Neural cell (in vitro differentiated cells): ENCODE data around the gene HOPX. TPM values are rescaled to one million over a fixed set of nuclear protein-coding genes. Genes with fewer than 3 reads are reported as not detected.

Source experiments
- H2AFZ ChIP-seq: fragments of 200-600, 300-800 bp; sonication (generic), shearing (Covaris generic); 2 replicates; pipeline ENCODE4 v1.6.0; 2014; ENCODE audit warnings: low read depth, mild to moderate bottlenecking, antibody characterized with exemption, low read length, moderate library complexity
- H3F3A ChIP-seq: fragments of 200-600 bp; shearing (Covaris generic); 2 replicates; pipeline ENCODE4 v1.6.1; 2016; ENCODE audit warnings: mild to moderate bottlenecking, moderate library complexity, mixed read lengths, antibody characterized with exemption, low read length; ENCODE audit not compliant: insufficient read depth, poor library complexity, severe bottlenecking
- H3K27ac ChIP-seq: fragments of 200-600, 300-800 bp; sonication (generic), shearing (Covaris generic); 2 replicates; pipeline ENCODE4 v1.5.1; 2014; ENCODE audit warnings: mild to moderate bottlenecking, low read length, moderate library complexity
- H3K27me3 ChIP-seq: fragments of 300-800, 200-600 bp; sonication (generic), shearing (Covaris generic); 2 replicates; pipeline ENCODE4 v1.6.0; 2014; ENCODE audit warnings: mild to moderate bottlenecking, low read depth, low read length, moderate library complexity; ENCODE audit not compliant: insufficient read depth
- H3K36me3 ChIP-seq: fragments of 300-800, 200-600 bp; sonication (generic), shearing (Covaris generic); 2 replicates; pipeline ENCODE4 v1.5.1; 2014; ENCODE audit warnings: mild to moderate bottlenecking, antibody characterized with exemption, low read length, moderate library complexity; ENCODE audit not compliant: insufficient read depth
- H3K4me2 ChIP-seq: fragments of 300-800, 200-600 bp; sonication (generic), shearing (Covaris generic); 2 replicates; pipeline ENCODE4 v1.6.0; 2014; ENCODE audit warnings: mild to moderate bottlenecking, low read length
- H3K4me3 ChIP-seq: fragments of 300-800, 200-600 bp; sonication (generic), shearing (Covaris generic); 2 replicates; pipeline ENCODE4 v1.5.1; 2014; ENCODE audit warnings: mild to moderate bottlenecking, low read length, moderate library complexity
- H3K79me2 ChIP-seq: fragments of 200-600 bp; shearing (Covaris generic); replicated peaks from 2 replicates; pipeline ENCODE4 v1.6.0; 2014; ENCODE audit warnings: mild to moderate bottlenecking, low read length, moderate library complexity; ENCODE audit not compliant: insufficient read depth
- H3K9ac ChIP-seq: fragments of 300-800, 200-600 bp; sonication (generic), shearing (Covaris generic); 2 replicates; pipeline ENCODE4 v1.6.1; 2016; ENCODE audit warnings: mild to moderate bottlenecking, low read length, mixed read lengths
- H3K9me2 ChIP-seq: fragments of 200-600 bp; shearing (Covaris generic); 2 replicates; pipeline ENCODE4 v1.6.1; 2016; ENCODE audit warnings: mild to moderate bottlenecking, low read length, mixed read lengths; ENCODE audit not compliant: insufficient read depth
- H3K9me3 ChIP-seq: fragments of 200-600, 300-800 bp; sonication (generic), shearing (Covaris generic); 2 replicates; pipeline ENCODE4 v1.6.1; 2016; ENCODE audit warnings: mild to moderate bottlenecking, mixed run types, low read length, moderate library complexity, mixed read lengths
- H4K20me1 ChIP-seq: fragments of 200-600 bp; shearing (Covaris generic); 2 replicates; pipeline ENCODE4 v1.6.1; 2016; ENCODE audit warnings: mild to moderate bottlenecking, mixed run types; ENCODE audit not compliant: insufficient read depth
- CTCF ChIP-seq: fragments of 450-650 bp; IDR thresholded peaks from 2 replicates; pipeline ENCODE4 v1.5.1; 2014; ENCODE audit warnings: antibody characterized with exemption, mild to moderate bottlenecking, moderate library complexity; ENCODE audit not compliant: poor library complexity, severe bottlenecking
- EP300 ChIP-seq: fragments of 450-650 bp; conservative IDR thresholded peaks from 2 replicates; pipeline ENCODE4 v1.6.1; 2014; ENCODE audit warnings: antibody characterized with exemption, mild to moderate bottlenecking, moderate library complexity; ENCODE audit not compliant: poor library complexity, severe bottlenecking
- EZH2 ChIP-seq: fragments of 200-600, 300-800 bp; shearing (Covaris generic), sonication (generic); IDR thresholded peaks from 2 replicates; pipeline ENCODE4 v1.6.1; 2014; ENCODE audit warnings: antibody characterized with exemption, low read length, borderline replicate concordance, mild to moderate bottlenecking; ENCODE audit not compliant: insufficient read depth, poor library complexity, severe bottlenecking
- MXI1 ChIP-seq: fragments of 450-650 bp; conservative IDR thresholded peaks from 2 replicates; pipeline ENCODE4 v1.6.1; 2014; ENCODE audit warnings: antibody characterized with exemption, mild to moderate bottlenecking; ENCODE audit not compliant: poor library complexity, severe bottlenecking
- POLR2AphosphoS5 ChIP-seq: IDR thresholded peaks from 2 replicates; pipeline ENCODE4 v1.6.1; 2012
- RAD21 ChIP-seq: fragments of 450-650 bp; conservative IDR thresholded peaks from 2 replicates; pipeline ENCODE4 v1.6.1; 2014; ENCODE audit warnings: antibody characterized with exemption, mild to moderate bottlenecking, moderate library complexity
- SMC3 ChIP-seq: fragments of 450-650 bp; conservative IDR thresholded peaks from 2 replicates; pipeline ENCODE4 v1.6.1; 2014; ENCODE audit warnings: antibody characterized with exemption, mild to moderate bottlenecking, moderate library complexity; ENCODE audit not compliant: poor library complexity
- TAF1 ChIP-seq: IDR thresholded peaks from 2 replicates; pipeline ENCODE4 v1.6.1; 2012; ENCODE audit warnings: low read depth
- polyA plus RNA-seq: library from polyadenylated mRNA; depleted of rRNA; stranded (reverse); fragments of >200 nt; gene quantifications from 2 replicates; pipeline ENCODE4 v1.2.3, GENCODE V29; 2014
- TF ChIP-seq, protein P1 (sequence below): IDR thresholded peaks from 2 replicates; pipeline ENCODE4 v1.6.1; 2012; ENCODE audit warnings: borderline replicate concordance

The HOPX gene
- polyA plus RNA-seq, 1 donor from 2014 or later = 2.0 TPM

- Histone ChIP-seq H4K20me1 (no peaks in the 10 kb centered on the region), H3K79me2 (no peaks in the 10 kb centered on the region), H3K27ac (no peak overlapping the region), H3K36me3 (no peaks in the 10 kb centered on the region), H3K9me2 (no peaks in the 10 kb centered on the region), H3K9ac (no peak overlapping the region), H3F3A (no peaks in the 10 kb centered on the region), H3K27me3 (no peaks in the 10 kb centered on the region), H3K4me2 (no peak overlapping the region), H3K4me3 (no peak overlapping the region), H2AFZ (no peak overlapping the region), H3K9me3 (no peaks in the 10 kb centered on the region)
- TF ChIP-seq EP300 (no peak), POLR2AphosphoS5 (no peak), CTCF (no peak), TAF1 (no peak), SMC3 (no peak), EZH2 (no peak), MXI1 (no peak), RAD21 (no peak)
- TF ChIP-seq, protein P1, sequence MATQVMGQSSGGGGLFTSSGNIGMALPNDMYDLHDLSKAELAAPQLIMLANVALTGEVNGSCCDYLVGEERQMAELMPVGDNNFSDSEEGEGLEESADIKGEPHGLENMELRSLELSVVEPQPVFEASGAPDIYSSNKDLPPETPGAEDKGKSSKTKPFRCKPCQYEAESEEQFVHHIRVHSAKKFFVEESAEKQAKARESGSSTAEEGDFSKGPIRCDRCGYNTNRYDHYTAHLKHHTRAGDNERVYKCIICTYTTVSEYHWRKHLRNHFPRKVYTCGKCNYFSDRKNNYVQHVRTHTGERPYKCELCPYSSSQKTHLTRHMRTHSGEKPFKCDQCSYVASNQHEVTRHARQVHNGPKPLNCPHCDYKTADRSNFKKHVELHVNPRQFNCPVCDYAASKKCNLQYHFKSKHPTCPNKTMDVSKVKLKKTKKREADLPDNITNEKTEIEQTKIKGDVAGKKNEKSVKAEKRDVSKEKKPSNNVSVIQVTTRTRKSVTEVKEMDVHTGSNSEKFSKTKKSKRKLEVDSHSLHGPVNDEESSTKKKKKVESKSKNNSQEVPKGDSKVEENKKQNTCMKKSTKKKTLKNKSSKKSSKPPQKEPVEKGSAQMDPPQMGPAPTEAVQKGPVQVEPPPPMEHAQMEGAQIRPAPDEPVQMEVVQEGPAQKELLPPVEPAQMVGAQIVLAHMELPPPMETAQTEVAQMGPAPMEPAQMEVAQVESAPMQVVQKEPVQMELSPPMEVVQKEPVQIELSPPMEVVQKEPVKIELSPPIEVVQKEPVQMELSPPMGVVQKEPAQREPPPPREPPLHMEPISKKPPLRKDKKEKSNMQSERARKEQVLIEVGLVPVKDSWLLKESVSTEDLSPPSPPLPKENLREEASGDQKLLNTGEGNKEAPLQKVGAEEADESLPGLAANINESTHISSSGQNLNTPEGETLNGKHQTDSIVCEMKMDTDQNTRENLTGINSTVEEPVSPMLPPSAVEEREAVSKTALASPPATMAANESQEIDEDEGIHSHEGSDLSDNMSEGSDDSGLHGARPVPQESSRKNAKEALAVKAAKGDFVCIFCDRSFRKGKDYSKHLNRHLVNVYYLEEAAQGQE = no peak
These were observed 6.1 kb downstream of the HOPX start for GRCh38 chr4:56674984-56675383.

DNA sequence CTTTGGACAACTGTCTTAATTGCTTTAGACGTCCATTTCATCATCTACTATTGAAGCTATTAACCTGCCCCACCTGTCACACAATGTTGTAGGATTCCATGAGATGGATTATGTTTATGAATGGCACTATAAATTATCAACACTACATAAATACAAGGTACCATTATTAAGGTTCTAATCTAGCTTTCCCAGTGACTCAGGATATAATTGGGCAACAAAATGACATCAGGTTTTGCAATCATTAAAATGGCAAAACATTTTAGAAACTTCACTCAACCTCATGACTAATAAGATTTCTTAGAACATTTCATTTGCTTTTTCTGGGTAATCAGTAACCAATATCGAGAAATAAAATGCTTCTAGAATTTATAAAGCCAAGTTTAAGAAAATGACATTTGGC lies 9.2 kb downstream of the HOPX start:
- Histone ChIP-seq H4K20me1 (no peaks in the 10 kb centered on the region), H3K9ac (no peak overlapping the region), H3K27ac (no peak overlapping the region), H3K4me2 (no peak overlapping the region), H3F3A (no peaks in the 10 kb centered on the region), H3K27me3 (no peaks in the 10 kb centered on the region), H2AFZ (no peak overlapping the region), H3K79me2 (no peaks in the 10 kb centered on the region), H3K4me3 (no peak overlapping the region), H3K9me3 (no peaks in the 10 kb centered on the region), H3K9me2 (no peaks in the 10 kb centered on the region), H3K36me3 (no peaks in the 10 kb centered on the region)
- TF ChIP-seq EZH2 (no peak), SMC3 (no peak), RAD21 (no peak), CTCF (no peak), MXI1 (no peak), POLR2AphosphoS5 (no peak)
- TF ChIP-seq, protein P1 = no peak
